Measurements from ENCODE around the gene ZNF146. TPM values are rescaled to one million over a fixed set of nuclear protein-coding genes. Genes with fewer than 3 reads are reported as not detected.

ZNF146 gene
- total and polyA plus RNA-seq, 8 donors = 8.7 to 108 (median 23.5) TPM

GRCh38 chr19:36236946-36237310 is 22.0 kb downstream of the ZNF146 start:
- intact Hi-C loops (cut with DNase I; ENCODE audit: low total_unique reads) = no loop called here
- TF ChIP-seq POLR2A (IDR thresholded peaks at IDR 0.05) (no peak), POLR2AphosphoS5 (IDR thresholded peaks at IDR 0.05) (no peak), EP300 (IDR thresholded peaks at IDR 0.05) (no peak), CTCF (IDR thresholded peaks at IDR 0.05) (no peak)
- H3K36me3 ChIP-seq = peaks cover 48 to 81% (median 78%) of the 10 kb centered on the region in 4 donors
- peaks cover 26 to 98% (median 74%) of the 10 kb centered on the region in 4 donors for H3K9me3 ChIP-seq
- 96 to 100% (median 99%) methylated on average over 3 of the region's 3 CpGs for WGBS, 5 donors
- H3K4me3 ChIP-seq = no peak overlapping the region
- H3K4me1 ChIP-seq = no peaks in the 10 kb centered on the region
- no peak for DNase-seq
- H3K27ac ChIP-seq = no peak overlapping the region
- H3K27me3 ChIP-seq = no peaks in the 10 kb centered on the region

DNA sequence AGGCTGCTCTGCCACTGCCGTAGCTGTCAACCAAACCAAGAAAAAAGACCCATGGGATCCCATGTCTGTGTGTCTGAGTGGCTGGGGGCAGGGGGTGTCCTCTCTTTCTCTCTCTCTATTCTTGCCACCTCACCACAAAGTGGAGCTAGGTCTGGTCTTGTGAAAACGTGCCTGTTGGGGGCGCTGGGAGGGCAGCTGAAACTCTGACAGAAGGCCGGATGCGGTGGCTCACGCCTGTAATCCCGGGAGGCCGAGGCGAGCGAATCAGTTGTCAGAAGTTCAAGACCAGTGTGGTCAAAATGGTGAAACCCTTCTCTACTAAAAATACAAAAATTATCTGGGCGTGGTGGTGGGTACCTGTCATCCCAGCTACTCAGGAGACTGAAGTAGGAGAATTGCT is 29.2 kb downstream of the ZNF146 start:
- peaks cover 8 to 81% (median 50%) of the 10 kb centered on the region in 4 donors for H3K9me3 ChIP-seq
- H3K4me1 ChIP-seq = peaks cover 0 to 20% (median 7%) of the 10 kb centered on the region in 4 donors
- peaks cover 0 to 9% (median 5%) of the 10 kb centered on the region in 3 donors for H3K27me3 ChIP-seq
- 74 to 92% (median 76%) methylated on average over 8 to 11 of the region's 11 CpGs for WGBS, 5 donors
- no peak overlapping the region for H3K27ac ChIP-seq
- H3K36me3 ChIP-seq = peaks cover 0 to 11% (median 8%) of the 10 kb centered on the region in 4 donors
- no peak for TF ChIP-seq POLR2AphosphoS5 (IDR thresholded peaks at IDR 0.05)
- no peak for DNase-seq
- H3K4me3 ChIP-seq = no peak overlapping the region
- intact Hi-C loops (cut with DNase I; ENCODE audit: low total_unique reads) = no loop called here

DNA sequence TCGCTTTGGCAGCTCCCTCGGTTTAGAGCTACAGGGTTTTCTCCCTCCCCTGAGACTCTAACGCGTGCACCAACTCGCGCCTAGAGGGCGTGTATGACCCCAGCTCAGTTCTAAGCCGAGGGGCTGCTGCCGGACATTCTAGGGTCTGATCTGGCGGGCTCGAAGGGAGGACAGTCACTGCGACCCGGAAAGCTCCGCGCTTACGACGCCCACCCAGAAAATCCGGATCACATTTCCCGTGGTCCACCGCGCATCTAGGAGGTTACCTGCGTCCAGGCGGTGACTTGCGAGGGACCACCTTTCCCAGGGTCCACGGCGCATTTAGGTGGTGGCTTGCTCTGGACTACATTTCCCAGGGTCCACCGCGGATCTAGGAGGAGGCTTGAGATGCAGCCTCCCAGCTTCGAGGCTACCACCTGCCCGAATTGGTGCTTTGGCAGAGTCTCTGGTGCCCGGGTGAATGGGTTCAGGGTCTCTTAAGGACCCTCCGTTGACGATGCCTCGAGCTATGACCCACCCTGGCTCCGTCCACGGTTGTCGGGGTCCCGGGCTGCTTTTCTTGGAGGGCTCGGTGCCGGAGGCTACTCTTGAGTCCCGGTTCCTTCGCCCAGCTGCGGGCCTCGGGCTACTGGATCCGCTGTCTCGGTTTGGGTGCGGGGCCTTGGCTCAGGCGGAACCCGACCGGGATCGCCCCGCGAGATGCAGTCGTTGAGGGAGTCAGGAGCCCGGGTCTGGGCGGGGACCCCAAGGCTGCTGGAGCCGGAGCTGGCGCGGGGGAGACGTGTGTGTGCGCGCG is 30.5 kb downstream of the ZNF146 start:
- intact Hi-C loops (cut with DNase I; ENCODE audit: low total_unique reads) = no loop called here
- Histone ChIP-seq H3K27me3 (peaks cover 0 to 9% (median 5%) of the 10 kb centered on the region in 3 donors), H3K9me3 (peaks cover 5 to 72% (median 44%) of the 10 kb centered on the region in 4 donors), H3K27ac (no peak overlapping the region), H3K36me3 (no peaks in the 10 kb centered on the region), H3K4me3 (peak overlapping the region; percentile 33 to 37 (median 34)), H3K4me1 (peaks cover 0 to 20% (median 7%) of the 10 kb centered on the region in 4 donors)
- TF ChIP-seq POLR2AphosphoS5 (IDR thresholded peaks at IDR 0.05) (no peak), CTCF (IDR thresholded peaks at IDR 0.05) (no peak), EP300 (IDR thresholded peaks at IDR 0.05) (no peak), POLR2A (IDR thresholded peaks at IDR 0.05) (no peak)
- 5 to 9% (median 7%) methylated on average over 23 to 63 of the region's 63 CpGs for WGBS, 5 donors
- DNase-seq = peak in 1 of 2 donors; percentile 70

DNA sequence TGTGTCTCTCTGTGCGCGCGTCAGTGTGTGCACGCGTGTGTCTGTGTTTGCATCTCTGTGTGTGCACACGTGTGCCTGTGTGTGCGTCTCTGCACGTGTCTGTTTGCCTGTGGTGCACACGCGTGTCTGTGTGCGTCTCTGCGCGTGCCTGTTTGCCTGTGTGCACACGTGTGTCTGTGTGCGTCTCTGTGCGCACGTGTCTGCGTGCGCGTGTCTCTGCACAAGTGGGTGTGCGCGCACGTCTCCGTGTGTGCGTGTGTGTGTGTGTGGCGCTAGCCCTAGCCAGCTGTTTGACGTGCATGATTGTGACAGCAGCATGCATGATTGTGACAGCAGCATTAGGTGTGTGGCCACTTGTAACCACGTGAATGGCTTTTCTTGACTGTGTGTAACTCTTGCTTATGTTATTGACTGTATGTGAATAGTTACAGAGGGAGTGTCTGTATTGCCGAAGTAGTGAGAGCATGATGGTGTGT is 31.1 kb downstream of the ZNF146 start:
- Histone ChIP-seq H3K4me1 (peaks cover 0 to 20% (median 7%) of the 10 kb centered on the region in 4 donors), H3K27me3 (peaks cover 0 to 9% (median 5%) of the 10 kb centered on the region in 3 donors), H3K36me3 (no peaks in the 10 kb centered on the region), H3K27ac (no peak overlapping the region), H3K4me3 (peak overlapping the region; percentile 33 to 37 (median 34)), H3K9me3 (peaks cover 3 to 68% (median 42%) of the 10 kb centered on the region in 4 donors)
- WGBS, 5 donors = 27 to 34% (median 28%) methylated on average over 29 of the region's 29 CpGs
- DNase-seq = peak in 1 of 2 donors; percentile 36
- intact Hi-C loops (cut with DNase I; ENCODE audit: low total_unique reads) = no loop called here
- TF ChIP-seq CTCF (IDR thresholded peaks at IDR 0.05) (no peak), POLR2A (IDR thresholded peaks at IDR 0.05) (no peak), POLR2AphosphoS5 (IDR thresholded peaks at IDR 0.05) (no peak), EP300 (IDR thresholded peaks at IDR 0.05) (no peak)

Data from stomach (tissue), 9 donors.